Activated CD4-positive, alpha-beta T cell treated with anti-CD3 and anti-CD28 coated beads, Interleukin-2, amount 10 ng/mL, durations not matched to agents 7 days and 5 days (primary cell): ENCODE results near the gene DDRGK1. TPM values are rescaled to one million over a fixed set of nuclear protein-coding genes. Genes with fewer than 3 reads are reported as not detected.
"Not testable (repeated sequence)": the region's sequence is repeated elsewhere in the genome, so short reads cannot be mapped to it uniquely, and the experiment has no call there.

ENCODE experiments used
- CTCF ChIA-PET: fragments of 350-600 bp; sonication (Branson Sonifier 250); formaldehyde crosslinking; loops from one replicate; lab custom pipeline; 2021; ENCODE audit warnings: antibody characterized with exemption; lab: Charles Lee
- POLR2A ChIA-PET: fragments of 350-600 bp; sonication (Branson Sonifier 250); formaldehyde crosslinking; loops from one replicate; lab custom pipeline; 2021; ENCODE audit warnings: antibody characterized with exemption; lab: Charles Lee
- DNase-seq: peaks from one replicate; pipeline ENCODE4 v3.0.0-alpha.2; 2020
- H3K27ac Mint-ChIP-seq: one replicate; pipeline ENCODE4 v1.8.0; 2021; ENCODE audit warnings: mild to moderate bottlenecking, moderate library complexity, mixed read lengths
- H3K27me3 Mint-ChIP-seq: one replicate; pipeline ENCODE4 v1.8.0; 2021; ENCODE audit warnings: mixed read lengths
- H3K36me3 Mint-ChIP-seq: one replicate; pipeline ENCODE4 v1.8.0; 2021; ENCODE audit warnings: low read depth, mixed read lengths
- H3K4me1 Mint-ChIP-seq: one replicate; pipeline ENCODE4 v1.8.0; 2021; ENCODE audit warnings: mixed read lengths
- H3K4me3 Mint-ChIP-seq: one replicate; pipeline ENCODE4 v1.8.0; 2021; ENCODE audit warnings: mild to moderate bottlenecking, moderate library complexity, mixed read lengths
- H3K9me3 Mint-ChIP-seq: one replicate; pipeline ENCODE4 v1.8.0; 2021; ENCODE audit warnings: mixed read lengths
- total RNA-seq, 2 experiments: library from RNA; stranded (reverse); gene quantifications; one replicate each; pipeline ENCODE4 v1.2.3, GENCODE V29; 2021

Gene DDRGK1
- total RNA-seq, 2 experiments from 2014 or later, result 46.5 to 58.9 TPM

DNA sequence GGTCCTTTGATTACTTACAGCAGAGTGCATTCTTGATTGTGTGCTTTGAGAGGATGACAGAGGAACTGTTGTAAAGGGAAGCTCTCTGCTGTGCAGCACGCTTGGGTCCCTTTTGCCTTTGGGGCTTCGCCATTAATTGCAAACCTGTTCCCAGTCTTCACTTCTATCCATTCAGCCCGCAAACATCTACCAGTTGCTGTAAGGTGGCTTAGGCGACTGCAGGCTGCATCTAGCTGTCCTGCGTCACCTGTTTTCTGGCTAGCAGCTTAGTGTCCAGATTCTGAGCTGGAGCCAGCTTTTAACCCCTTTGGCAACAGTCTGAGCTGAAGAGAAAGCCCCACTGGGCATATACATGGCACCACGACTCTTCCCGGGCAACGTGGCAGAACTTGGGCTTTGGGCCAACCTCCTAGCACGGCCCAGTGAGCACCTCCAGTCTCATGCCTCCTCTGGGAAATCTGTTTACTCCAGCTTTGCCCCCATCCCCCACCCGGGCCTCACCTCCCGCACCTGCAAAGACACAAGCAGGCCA lies 42.3 kb downstream of the DDRGK1 start:
- no peak overlapping the region for H3K27ac Mint-ChIP-seq
- POLR2A ChIA-PET, result no interaction called here

DNA sequence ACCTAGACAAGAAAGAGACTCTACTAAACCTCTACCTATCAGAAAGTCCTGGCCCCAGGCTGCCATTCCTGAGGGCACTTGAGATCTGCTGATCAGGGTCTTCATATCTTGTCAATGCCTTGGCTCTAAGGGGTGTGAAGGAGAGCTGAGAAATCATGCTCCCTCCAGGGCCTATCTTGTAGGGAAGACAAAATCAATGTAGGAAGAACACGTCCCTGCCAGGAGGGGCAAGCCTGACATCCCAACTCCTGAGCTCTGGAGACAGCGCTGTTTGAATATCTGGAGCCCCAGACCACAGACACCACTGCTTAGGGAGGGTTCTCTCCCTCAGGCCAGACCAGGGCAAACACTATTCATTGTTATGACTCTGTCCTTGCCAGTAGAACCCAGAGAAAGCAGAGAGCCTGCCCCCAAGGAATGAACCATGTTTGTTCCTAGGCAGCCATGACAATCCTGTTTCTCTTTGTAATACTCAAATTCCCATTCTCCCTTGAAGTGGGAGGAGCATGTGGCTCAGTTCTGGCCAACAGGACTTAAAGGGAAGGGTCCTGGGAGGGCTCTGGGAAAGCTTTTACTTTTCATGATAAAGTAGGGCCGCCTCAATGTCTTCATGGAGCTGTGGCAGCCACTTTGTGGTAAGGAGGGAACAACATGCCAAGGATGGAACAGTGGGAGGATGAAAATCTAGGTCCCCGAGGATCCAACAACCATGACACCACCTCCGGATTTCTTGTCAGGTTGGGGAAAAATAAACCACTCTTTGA lies 43.0 kb downstream of the DDRGK1 start:
- H3K27ac Mint-ChIP-seq, result peak overlapping the region; percentile 19
- peak overlapping the region; percentile 35 for H3K4me3 Mint-ChIP-seq
- no peaks in the 10 kb centered on the region for H3K9me3 Mint-ChIP-seq
- ChIA-PET POLR2A (no interaction called here), CTCF (interaction anchor here (0.6 to 1.2 kb wide), 7 partner anchors 10 to 975 kb away, joined by 3 to 6 read pairs (median 3); no protein-coding TSS in a partner anchor)
- H3K36me3 Mint-ChIP-seq, result peaks cover 13% of the 10 kb centered on the region
- no peak for DNase-seq
- no peaks in the 10 kb centered on the region for H3K27me3 Mint-ChIP-seq
- peaks cover 30% of the 10 kb centered on the region for H3K4me1 Mint-ChIP-seq

More for the DNA sequence above, 42.3 kb downstream of the DDRGK1 start:
- no peak overlapping the region for H3K4me3 Mint-ChIP-seq
- peaks cover 23% of the 10 kb centered on the region for H3K4me1 Mint-ChIP-seq
- CTCF ChIA-PET, result interaction anchor here (0.8 to 1.2 kb wide), 5 partner anchors 10 to 109 kb away, joined by 3 to 6 read pairs (median 3); no protein-coding TSS in a partner anchor
- no peaks in the 10 kb centered on the region for H3K9me3 Mint-ChIP-seq
- DNase-seq, result no peak
- H3K27me3 Mint-ChIP-seq, result peaks cover under 1% of the 10 kb centered on the region
- peaks cover 9% of the 10 kb centered on the region for H3K36me3 Mint-ChIP-seq

DNA sequence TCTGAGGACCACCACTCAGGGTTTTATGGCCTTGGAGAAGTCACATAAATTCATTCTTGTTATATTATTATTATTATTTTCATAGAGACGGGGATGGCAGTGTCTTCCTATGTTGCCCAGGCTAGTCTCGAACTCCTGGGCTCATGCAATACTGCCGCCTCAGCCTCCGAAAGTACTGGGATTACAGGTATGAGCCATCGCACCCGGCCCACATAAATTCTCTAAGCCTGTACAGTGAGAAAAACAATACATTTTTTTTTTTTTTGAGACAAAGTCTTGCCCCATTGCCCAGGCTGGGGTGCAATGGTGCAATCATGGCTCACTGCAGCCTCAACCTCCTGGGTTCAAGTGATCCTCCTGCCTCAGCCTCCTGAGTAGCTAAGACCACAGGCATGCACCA lies 44.1 kb downstream of the DDRGK1 start:
- H3K27ac Mint-ChIP-seq, result no peak overlapping the region

DNA sequence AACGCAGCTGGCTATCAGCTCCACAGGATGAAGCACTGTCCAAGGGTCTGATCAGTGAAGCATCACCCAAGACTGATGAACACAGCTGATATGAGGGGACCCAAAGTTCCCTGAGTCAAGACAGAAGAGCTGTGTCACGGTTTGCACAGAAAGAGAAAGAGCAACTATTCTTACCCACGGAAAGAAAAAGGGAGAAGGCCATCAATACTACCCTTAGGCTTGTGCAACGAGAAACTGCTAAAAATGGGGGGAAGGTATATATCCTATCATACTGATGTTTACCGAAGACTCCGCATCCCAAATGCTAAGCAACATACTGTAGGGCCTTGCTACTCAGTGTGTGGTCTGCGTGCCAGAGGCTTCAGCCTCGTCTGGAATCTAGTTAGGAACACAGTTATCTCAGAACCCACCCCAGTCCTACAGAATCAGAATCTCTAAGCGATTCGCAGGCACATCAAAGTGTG lies 45.5 kb downstream of the DDRGK1 start:
- Mint-ChIP-seq H3K36me3 (peaks cover 22% of the 10 kb centered on the region), H3K9me3 (no peaks in the 10 kb centered on the region), H3K27me3 (no peaks in the 10 kb centered on the region), H3K4me3 (peak overlapping the region; percentile 96), H3K27ac (peak overlapping the region; percentile 95), H3K4me1 (peaks cover 42% of the 10 kb centered on the region)
- CTCF ChIA-PET, result interaction anchor here (0.7 to 2.2 kb wide), 4 partner anchors 9 to 42 kb away, joined by 3 to 8 read pairs (median 4); no protein-coding TSS in a partner anchor
- POLR2A ChIA-PET, result no interaction called here
- peak; percentile 12 for DNase-seq

More for the DNA sequence above, 44.1 kb downstream of the DDRGK1 start:
- POLR2A ChIA-PET, result no interaction called here
- Mint-ChIP-seq H3K4me3 (peak overlapping the region; percentile 96), H3K27me3 (no peaks in the 10 kb centered on the region), H3K9me3 (no peaks in the 10 kb centered on the region), H3K4me1 (peaks cover 38% of the 10 kb centered on the region), H3K36me3 (peaks cover 20% of the 10 kb centered on the region)
- CTCF ChIA-PET, result interaction anchor here (0.6 to 2.2 kb wide), 6 partner anchors 11 to 976 kb away, joined by 3 to 8 read pairs (median 4); no protein-coding TSS in a partner anchor
- no peak for DNase-seq

DNA sequence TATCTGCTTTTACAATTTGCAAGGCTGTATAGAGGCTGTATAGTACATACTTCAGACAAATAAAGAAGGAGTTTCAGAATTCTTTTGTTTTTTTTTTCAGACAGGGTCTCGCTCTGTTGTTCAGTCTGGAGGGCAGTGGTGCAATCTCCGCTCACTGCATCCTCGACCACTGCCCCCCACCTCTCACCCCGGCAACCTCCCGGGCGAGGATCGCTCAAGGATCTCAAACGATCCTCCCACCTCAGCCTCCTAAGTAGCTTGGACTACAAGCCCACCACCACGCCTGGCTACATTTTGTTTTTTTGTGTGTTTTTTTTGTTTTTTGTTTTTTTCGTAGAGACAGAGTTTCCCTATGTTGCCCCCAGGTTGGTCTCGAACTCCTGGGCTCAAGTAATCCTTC lies 46.7 kb downstream of the DDRGK1 start:
- CTCF ChIA-PET, result interaction anchor here (0.6 to 1.5 kb wide), 4 partner anchors 24 to 276 kb away, joined by 3 to 4 read pairs (median 3); no protein-coding TSS in a partner anchor
- H3K36me3 Mint-ChIP-seq, result peaks cover 30% of the 10 kb centered on the region
- no peaks in the 10 kb centered on the region for H3K27me3 Mint-ChIP-seq
- H3K4me1 Mint-ChIP-seq, result peaks cover 51% of the 10 kb centered on the region
- POLR2A ChIA-PET, result interaction anchor here (0.6 to 0.9 kb wide), 3 partner anchors 9 to 484 kb away, joined by 3 to 6 read pairs (median 4); no protein-coding TSS in a partner anchor
- peak overlapping the region; percentile 88 for H3K27ac Mint-ChIP-seq
- DNase-seq, result no peak
- H3K9me3 Mint-ChIP-seq, result no peaks in the 10 kb centered on the region
- peak overlapping the region; percentile 96 for H3K4me3 Mint-ChIP-seq

DNA sequence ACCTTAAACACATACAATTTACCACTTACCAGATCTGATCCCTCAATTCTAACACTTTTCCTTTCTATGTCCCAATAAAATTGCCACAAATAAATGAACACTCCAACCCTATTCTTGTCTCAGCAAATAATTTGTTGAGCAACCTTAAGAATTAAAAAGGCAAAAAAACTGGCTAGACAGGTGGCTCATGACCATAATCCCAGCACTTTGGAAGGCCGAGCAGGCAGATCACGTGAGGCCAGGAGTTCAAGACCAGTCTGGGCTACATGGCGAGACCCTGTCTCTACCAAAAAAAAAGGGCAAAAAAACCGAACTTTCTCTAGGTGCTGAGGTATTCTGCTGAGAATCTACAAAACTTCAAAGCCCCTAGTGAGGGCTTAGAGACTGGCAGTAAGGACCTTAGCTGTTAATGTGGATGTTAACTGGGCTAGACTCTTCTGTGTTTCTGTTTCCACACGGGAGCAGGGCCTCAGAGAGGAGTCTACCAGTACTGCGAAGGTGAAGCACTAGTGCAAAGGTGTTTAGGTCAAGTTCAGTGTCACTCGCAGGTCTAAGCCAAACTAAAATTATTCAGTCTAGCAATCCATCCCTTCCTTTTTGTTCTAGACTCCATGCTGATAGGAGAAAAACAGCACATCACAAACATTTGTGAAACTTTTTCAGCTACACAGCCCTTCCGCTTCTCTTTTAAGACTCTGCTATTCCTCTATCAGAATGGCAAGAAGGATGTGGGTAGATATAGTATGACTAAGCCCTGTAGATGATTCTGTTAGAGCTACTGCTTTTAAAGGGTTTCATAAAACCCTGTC lies 47.5 kb downstream of the DDRGK1 start:
- peak overlapping the region; percentile 96 for H3K4me3 Mint-ChIP-seq
- H3K4me1 Mint-ChIP-seq, result peaks cover 52% of the 10 kb centered on the region
- ChIA-PET POLR2A (interaction anchor here (0.6 to 0.9 kb wide), 3 partner anchors 9 to 49 kb away, joined by 3 to 6 read pairs (median 3); no protein-coding TSS in a partner anchor), CTCF (interaction anchor here (0.6 to 1.5 kb wide), 4 partner anchors 23 to 275 kb away, joined by 3 to 4 read pairs (median 3); no protein-coding TSS in a partner anchor)
- H3K27ac Mint-ChIP-seq, result peak overlapping the region; percentile 88
- H3K27me3 Mint-ChIP-seq, result no peaks in the 10 kb centered on the region
- DNase-seq, result peak; percentile 41
- peaks cover 33% of the 10 kb centered on the region for H3K36me3 Mint-ChIP-seq
- no peaks in the 10 kb centered on the region for H3K9me3 Mint-ChIP-seq

DNA sequence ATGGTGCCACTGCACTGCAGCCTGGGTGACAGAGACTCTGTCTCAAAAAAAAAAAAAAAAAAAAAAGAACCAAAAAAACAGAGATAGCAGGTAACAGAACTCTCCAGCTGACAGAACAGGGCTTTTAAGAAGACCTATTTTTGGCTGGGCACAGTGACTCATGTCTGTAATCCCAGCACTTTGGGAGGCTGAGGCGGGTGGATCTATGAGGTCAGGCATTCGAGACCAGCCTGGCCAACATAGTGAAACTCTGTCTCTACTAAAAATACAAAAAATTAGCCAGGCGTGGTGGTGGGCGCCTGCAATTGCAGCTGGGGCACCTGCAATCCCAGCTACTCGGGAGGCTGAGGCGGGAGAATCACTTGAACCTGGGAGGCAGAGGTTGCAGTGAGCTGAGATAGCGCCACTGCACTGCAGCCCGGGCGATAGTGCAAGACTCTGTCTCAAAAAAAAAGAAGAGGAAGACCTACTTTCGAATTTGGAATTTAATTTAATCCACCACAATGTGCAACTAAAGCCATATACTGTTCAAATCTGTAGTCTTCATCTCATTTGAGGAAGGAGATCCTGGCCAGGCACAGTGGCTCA lies 52.3 kb downstream of the DDRGK1 start:
- H3K27ac Mint-ChIP-seq, DNase-seq, H3K27me3 Mint-ChIP-seq, H3K9me3 Mint-ChIP-seq, POLR2A ChIA-PET, H3K4me3 Mint-ChIP-seq: not testable (repeated sequence)
- Mint-ChIP-seq H3K36me3 (peaks cover 51% of the 10 kb centered on the region), H3K4me1 (peaks cover 43% of the 10 kb centered on the region)
- CTCF ChIA-PET, result interaction anchor here (1.0 kb wide), 1 partner anchor 10 kb away, joined by 3 read pairs; no protein-coding TSS in a partner anchor

DNA sequence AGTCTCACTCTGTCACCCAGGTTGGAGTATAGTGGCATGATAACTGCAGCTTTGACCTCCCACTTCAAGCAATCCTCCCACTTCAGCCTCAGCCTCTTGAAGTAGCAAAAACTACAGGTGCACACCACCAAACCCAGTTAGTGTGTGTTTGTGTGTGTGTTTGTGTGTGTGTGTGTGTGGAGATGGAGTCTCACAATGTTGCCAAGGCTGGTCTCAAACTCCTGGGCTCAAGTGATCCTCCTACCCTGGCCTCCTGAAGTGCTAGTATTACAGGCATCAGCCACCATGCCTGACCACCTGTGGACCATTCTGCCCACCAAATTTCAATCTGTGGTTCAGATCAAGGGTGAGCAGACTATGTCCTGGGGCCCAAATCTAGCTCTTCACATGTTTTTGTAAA lies 53.6 kb downstream of the DDRGK1 start:
- Mint-ChIP-seq H3K4me1 (peaks cover 33% of the 10 kb centered on the region), H3K27ac (no peak overlapping the region), H3K9me3 (no peaks in the 10 kb centered on the region), H3K4me3 (no peak overlapping the region), H3K36me3 (peaks cover 53% of the 10 kb centered on the region), H3K27me3 (no peaks in the 10 kb centered on the region)
- no peak for DNase-seq
- POLR2A ChIA-PET, result no interaction called here
- CTCF ChIA-PET, result interaction anchor here (0.5 to 1.0 kb wide), 3 partner anchors 11 to 239 kb away, joined by 3 read pairs; no protein-coding TSS in a partner anchor

DNA sequence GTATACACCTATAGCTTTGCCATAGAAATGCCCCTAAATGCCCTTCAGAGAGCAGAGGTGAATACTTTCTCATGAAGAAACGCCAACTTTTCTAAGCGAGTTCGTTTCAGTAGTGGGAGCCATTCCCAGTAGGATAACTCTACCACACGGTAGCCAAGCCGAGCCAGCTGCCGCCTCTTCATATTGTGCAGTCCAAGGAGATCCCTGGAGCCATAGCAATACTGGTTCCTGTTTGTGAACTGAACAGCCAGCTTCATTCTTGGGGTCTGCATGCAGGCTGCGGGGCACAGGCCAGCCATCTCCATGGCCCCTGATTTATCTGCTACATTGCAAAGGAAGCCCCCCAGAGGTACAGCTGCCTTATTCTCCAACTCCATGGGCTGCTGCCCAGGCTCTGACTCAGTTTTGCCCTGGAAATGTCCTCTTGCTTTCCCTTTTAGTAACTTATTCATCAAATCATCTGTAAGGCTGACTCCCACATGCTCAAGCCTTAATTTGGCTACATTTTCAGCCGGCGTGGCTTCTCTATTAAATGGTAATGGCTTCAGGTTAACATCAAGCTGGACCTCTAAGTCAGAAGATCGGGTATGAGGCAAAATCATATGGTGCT lies 57.6 kb downstream of the DDRGK1 start:
- Mint-ChIP-seq H3K27ac (no peak overlapping the region), H3K9me3 (peaks cover 3% of the 10 kb centered on the region), H3K4me3 (no peak overlapping the region), H3K27me3 (no peaks in the 10 kb centered on the region), H3K4me1 (peaks cover 17% of the 10 kb centered on the region), H3K36me3 (peaks cover 49% of the 10 kb centered on the region)
- no peak for DNase-seq
- CTCF ChIA-PET, result interaction anchor here (0.7 kb wide), 1 partner anchor 16 kb away, joined by 3 read pairs; no protein-coding TSS in a partner anchor
- POLR2A ChIA-PET, result no interaction called here

DNA sequence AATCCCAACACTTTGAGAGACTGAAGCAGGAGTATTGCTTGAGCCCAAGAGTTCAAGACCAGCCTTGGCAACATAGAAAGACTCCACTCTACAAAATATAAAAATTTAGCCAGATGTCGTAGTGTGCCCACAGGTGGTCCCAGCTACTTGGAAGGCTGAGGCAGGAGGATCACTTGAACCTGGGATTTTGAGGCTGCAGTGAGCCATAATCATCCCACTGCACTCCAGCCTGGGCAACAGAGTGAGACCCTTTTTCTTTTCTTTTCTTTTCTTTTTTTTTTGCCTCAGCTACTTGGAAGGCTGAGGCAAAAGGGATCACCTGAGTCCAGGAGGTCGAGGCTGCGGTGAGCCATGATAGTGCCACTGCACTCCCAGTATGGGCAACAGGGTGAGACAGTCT lies 62.7 kb downstream of the DDRGK1 start:
- H3K4me3 Mint-ChIP-seq, result no peak overlapping the region
- H3K9me3 Mint-ChIP-seq, result peaks cover 3% of the 10 kb centered on the region
- CTCF ChIA-PET, result interaction anchor here (0.8 kb wide), 1 partner anchor 19 kb away, joined by 6 read pairs; no protein-coding TSS in a partner anchor
- no peaks in the 10 kb centered on the region for H3K27me3 Mint-ChIP-seq
- no peak overlapping the region for H3K27ac Mint-ChIP-seq
- peaks cover 13% of the 10 kb centered on the region for H3K4me1 Mint-ChIP-seq
- POLR2A ChIA-PET, result no interaction called here
- DNase-seq, result no peak
- peaks cover 23% of the 10 kb centered on the region for H3K36me3 Mint-ChIP-seq
